OCI-LY1 (cell line): Measurements from ENCODE around the gene CLP1.

Source experiments
- H2AFZ ChIP-seq: fragments of 200-600 bp; sonication (generic), shearing (Covaris generic); 2 replicates; pipeline ENCODE4 v1.6.0; 2014; ENCODE audit warnings: antibody characterized with exemption, mild to moderate bottlenecking, low read length
- H3F3A ChIP-seq: fragments of 200-600 bp; sonication (generic), shearing (Covaris generic); 2 replicates; pipeline ENCODE4 v1.6.0; 2014; ENCODE audit warnings: mild to moderate bottlenecking, antibody characterized with exemption, low read length, moderate library complexity; ENCODE audit not compliant: insufficient read depth
- H3K27ac ChIP-seq: fragments of 200-600 bp; sonication (generic); 2 replicates; pipeline ENCODE4 v1.5.1; 2014; ENCODE audit warnings: low read length, mixed run types, mild to moderate bottlenecking, low read depth; ENCODE audit not compliant: poor library complexity, severe bottlenecking
- H3K27me3 ChIP-seq: fragments of 200-600 bp; sonication (generic); 2 replicates; pipeline ENCODE4 v1.6.0; 2014; ENCODE audit warnings: antibody characterized with exemption, mild to moderate bottlenecking, low read length, moderate library complexity; ENCODE audit not compliant: insufficient read depth
- H3K36me3 ChIP-seq: fragments of 200-600 bp; sonication (generic); 2 replicates; pipeline ENCODE4 v1.6.1; 2014; ENCODE audit warnings: mild to moderate bottlenecking, antibody characterized with exemption, low read length, moderate library complexity, mixed read lengths; ENCODE audit not compliant: insufficient read depth
- H3K4me1 ChIP-seq: fragments of 200-600 bp; sonication (generic); 2 replicates; pipeline ENCODE4 v1.5.1; 2014; ENCODE audit warnings: mild to moderate bottlenecking, low read length, moderate library complexity; ENCODE audit not compliant: insufficient read depth, severe bottlenecking
- H3K4me2 ChIP-seq: fragments of 200-600 bp; sonication (generic), shearing (Covaris generic); 2 replicates; pipeline ENCODE4 v1.6.1; 2014; ENCODE audit warnings: low read length
- H3K4me3 ChIP-seq: fragments of 200-600 bp; sonication (generic); 2 replicates; pipeline ENCODE4 v1.5.1; 2014; ENCODE audit warnings: low read length, low read depth, mild to moderate bottlenecking, mixed read lengths; ENCODE audit not compliant: poor library complexity, severe bottlenecking
- H3K79me2 ChIP-seq: fragments of 200-600 bp; shearing (Covaris generic); 2 replicates; pipeline ENCODE4 v1.6.1; 2016; ENCODE audit warnings: mixed run types, low read length, mixed read lengths; ENCODE audit not compliant: insufficient read depth
- H3K9ac ChIP-seq: fragments of 200-600 bp; sonication (generic), shearing (Covaris generic); 2 replicates; pipeline ENCODE4 v1.6.1; 2014; ENCODE audit warnings: mild to moderate bottlenecking, low read length, mixed read lengths
- H3K9me2 ChIP-seq: fragments of 200-600 bp; sonication (generic), shearing (Covaris generic); 2 replicates; pipeline ENCODE4 v1.6.1; 2014; ENCODE audit warnings: low read depth, mild to moderate bottlenecking, low read length, mixed read lengths
- H3K9me3 ChIP-seq: fragments of 200-600 bp; shearing (Covaris generic); 2 replicates; pipeline ENCODE4 v1.6.1; 2014; ENCODE audit warnings: low read length, mixed read lengths
- H4K20me1 ChIP-seq: fragments of 200-600 bp; sonication (generic), shearing (Covaris generic); 2 replicates; pipeline ENCODE4 v1.6.0; 2016; ENCODE audit warnings: mild to moderate bottlenecking, low read length; ENCODE audit not compliant: insufficient read depth
- EZH2 ChIP-seq: fragments of 200-600 bp; sonication (generic), shearing (Covaris generic); IDR thresholded peaks from 2 replicates; pipeline ENCODE4 v1.8.0; 2017; ENCODE audit warnings: borderline replicate concordance, mixed run types, mild to moderate bottlenecking, antibody characterized with exemption, low read length, moderate library complexity, mixed read lengths
- TF ChIP-seq, protein P1 (sequence below): fragments of 200-600 bp; sonication (generic), shearing (Covaris generic); IDR thresholded peaks from 2 replicates; pipeline ENCODE4 v1.5.1; 2017; ENCODE audit warnings: mild to moderate bottlenecking, antibody characterized with exemption, low read length, moderate library complexity, mixed read lengths

CLP1 gene

DNA sequence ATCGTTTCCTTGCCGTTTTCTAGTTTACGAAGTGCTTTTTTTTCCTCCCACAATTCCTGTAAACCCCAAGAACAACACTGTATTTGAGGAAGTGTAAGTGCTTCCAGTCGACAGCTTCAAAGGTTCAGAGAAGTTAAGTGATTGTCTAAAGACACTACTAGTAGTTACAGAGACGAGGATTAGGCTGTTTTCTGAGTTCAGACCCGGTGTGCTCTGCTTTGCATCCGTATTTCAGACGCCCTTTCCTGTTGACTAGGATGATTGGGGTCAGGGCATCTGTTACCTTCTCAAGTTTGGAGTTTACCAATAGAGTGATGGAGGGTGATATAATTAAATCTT is 430 bp downstream of the CLP1 start:
- H2AFZ ChIP-seq = no peak overlapping the region

DNA sequence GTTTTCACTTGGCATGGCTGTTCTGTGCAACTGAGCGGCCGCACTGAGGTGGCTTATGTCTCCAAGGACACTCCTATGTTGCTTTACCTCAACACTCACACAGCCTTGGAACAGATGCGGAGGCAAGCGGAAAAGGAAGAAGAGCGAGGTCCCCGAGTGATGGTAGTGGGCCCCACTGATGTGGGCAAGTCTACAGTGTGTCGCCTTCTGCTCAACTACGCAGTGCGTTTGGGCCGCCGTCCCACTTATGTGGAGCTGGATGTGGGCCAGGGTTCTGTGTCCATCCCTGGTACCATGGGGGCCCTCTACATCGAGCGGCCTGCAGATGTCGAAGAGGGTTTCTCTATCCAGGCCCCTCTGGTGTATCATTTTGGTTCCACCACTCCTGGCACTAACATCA is 2.1 kb downstream of the CLP1 start:
- TF ChIP-seq EZH2 = no peak
- TF ChIP-seq, protein P1, sequence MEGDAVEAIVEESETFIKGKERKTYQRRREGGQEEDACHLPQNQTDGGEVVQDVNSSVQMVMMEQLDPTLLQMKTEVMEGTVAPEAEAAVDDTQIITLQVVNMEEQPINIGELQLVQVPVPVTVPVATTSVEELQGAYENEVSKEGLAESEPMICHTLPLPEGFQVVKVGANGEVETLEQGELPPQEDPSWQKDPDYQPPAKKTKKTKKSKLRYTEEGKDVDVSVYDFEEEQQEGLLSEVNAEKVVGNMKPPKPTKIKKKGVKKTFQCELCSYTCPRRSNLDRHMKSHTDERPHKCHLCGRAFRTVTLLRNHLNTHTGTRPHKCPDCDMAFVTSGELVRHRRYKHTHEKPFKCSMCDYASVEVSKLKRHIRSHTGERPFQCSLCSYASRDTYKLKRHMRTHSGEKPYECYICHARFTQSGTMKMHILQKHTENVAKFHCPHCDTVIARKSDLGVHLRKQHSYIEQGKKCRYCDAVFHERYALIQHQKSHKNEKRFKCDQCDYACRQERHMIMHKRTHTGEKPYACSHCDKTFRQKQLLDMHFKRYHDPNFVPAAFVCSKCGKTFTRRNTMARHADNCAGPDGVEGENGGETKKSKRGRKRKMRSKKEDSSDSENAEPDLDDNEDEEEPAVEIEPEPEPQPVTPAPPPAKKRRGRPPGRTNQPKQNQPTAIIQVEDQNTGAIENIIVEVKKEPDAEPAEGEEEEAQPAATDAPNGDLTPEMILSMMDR = no peak
- H4K20me1 ChIP-seq = no peaks in the 10 kb centered on the region
- no peaks in the 10 kb centered on the region for H3K9me2 ChIP-seq
- no peak overlapping the region for H3K4me3 ChIP-seq
- peaks cover 12% of the 10 kb centered on the region for H3K4me1 ChIP-seq
- no peak overlapping the region for H3K9ac ChIP-seq
- no peaks in the 10 kb centered on the region for H3F3A ChIP-seq
- no peaks in the 10 kb centered on the region for H3K27me3 ChIP-seq
- H3K4me2 ChIP-seq = no peak overlapping the region
- H3K9me3 ChIP-seq = no peaks in the 10 kb centered on the region
- H3K27ac ChIP-seq = no peak overlapping the region
- H3K79me2 ChIP-seq = peaks cover 10% of the 10 kb centered on the region
- no peak overlapping the region for H2AFZ ChIP-seq
- peaks cover 28% of the 10 kb centered on the region for H3K36me3 ChIP-seq

More for the DNA sequence above, 430 bp downstream of the CLP1 start:
- TF ChIP-seq, protein P1 = no peak
- no peak for TF ChIP-seq EZH2
- Histone ChIP-seq H3K9me2 (no peaks in the 10 kb centered on the region), H3K9ac (peak overlapping the region; percentile 79), H3K36me3 (peaks cover 28% of the 10 kb centered on the region), H4K20me1 (no peaks in the 10 kb centered on the region), H3K79me2 (peaks cover 10% of the 10 kb centered on the region), H3K9me3 (no peaks in the 10 kb centered on the region), H3K27ac (no peak overlapping the region), H3K4me1 (peaks cover 15% of the 10 kb centered on the region), H3K27me3 (no peaks in the 10 kb centered on the region), H3K4me2 (peak overlapping the region; percentile 90), H3K4me3 (peak overlapping the region; percentile 79), H3F3A (no peaks in the 10 kb centered on the region)

DNA sequence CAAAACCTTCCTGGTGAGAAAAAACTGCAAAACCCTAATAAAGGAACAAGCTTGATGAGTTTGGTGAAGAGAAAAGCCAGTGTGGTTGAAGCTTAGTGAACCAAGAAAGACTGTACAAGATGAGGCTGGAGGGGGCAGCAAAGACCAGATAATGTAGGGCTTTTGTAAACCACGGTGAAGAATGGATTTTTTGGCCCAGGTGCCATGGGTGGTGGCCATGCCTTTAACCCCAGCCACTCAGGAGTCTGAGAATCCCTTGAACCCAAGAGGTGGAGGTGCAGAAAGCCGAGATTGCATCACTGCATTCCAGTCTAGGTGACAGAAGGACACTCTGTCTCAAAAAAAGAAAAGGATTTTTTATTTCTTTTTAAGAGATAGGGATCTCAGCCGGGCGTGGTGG is 5.3 kb downstream of the CLP1 start:
- no peaks in the 10 kb centered on the region for H3K9me3 ChIP-seq
- H3K27me3 ChIP-seq = no peaks in the 10 kb centered on the region
- H3K27ac ChIP-seq = no peak overlapping the region
- no peaks in the 10 kb centered on the region for H3K9me2 ChIP-seq
- H3K79me2 ChIP-seq = peaks cover 7% of the 10 kb centered on the region
- H3K4me2 ChIP-seq = no peak overlapping the region
- no peaks in the 10 kb centered on the region for H3F3A ChIP-seq
- H4K20me1 ChIP-seq = no peaks in the 10 kb centered on the region
- peaks cover 12% of the 10 kb centered on the region for H3K4me1 ChIP-seq
- H2AFZ ChIP-seq = no peak overlapping the region
- TF ChIP-seq, protein P1 = peak; percentile 40; the same call in 1 of the 2 replicates
- TF ChIP-seq EZH2 = no peak
- H3K9ac ChIP-seq = no peak overlapping the region
- no peak overlapping the region for H3K4me3 ChIP-seq
- peaks cover 28% of the 10 kb centered on the region for H3K36me3 ChIP-seq
